Urinary bladder (tissue), 4 donors: ENCODE results near the gene KDM3B. TPM values are rescaled to one million over a fixed set of nuclear protein-coding genes. Genes with fewer than 3 reads are reported as not detected.

ENCODE experiments used
- DNase-seq: peaks from one replicate; pipeline ENCODE4 v3.0.0-alpha.2; 2015; ENCODE audit errors: extremely low spot score
- H3K27ac ChIP-seq: one replicate; pipeline ENCODE4 v1.5.1; 2013; ENCODE audit warnings: low read depth, mild to moderate bottlenecking, moderate library complexity
- H3K36me3 ChIP-seq: one replicate; pipeline ENCODE4 v1.6.1; 2013; ENCODE audit warnings: mild to moderate bottlenecking, moderate library complexity; ENCODE audit not compliant: insufficient read depth
- H3K4me1 ChIP-seq: one replicate; pipeline ENCODE4 v1.6.1; 2013; ENCODE audit warnings: mild to moderate bottlenecking, moderate library complexity; ENCODE audit not compliant: insufficient read depth
- H3K4me3 ChIP-seq: one replicate; pipeline ENCODE4 v1.5.1; 2013; ENCODE audit warnings: low read depth, low read length
- WGBS: extraction: QIAGEN DNeasy Blood & Tissue Kit; methylation state at CpG from one replicate; pipeline ENCODE4 v1.1.7; 2013; 5-methylcytosine and 5-hydroxymethylcytosine counted together
- polyA plus RNA-seq: library from polyadenylated mRNA; stranded (reverse); fragments of 200-250 nt; gene quantifications from one replicate; pipeline ENCODE4 v1.2.3, GENCODE V29; 2013
- total RNA-seq: library from RNA; depleted of rRNA; stranded (reverse); fragments of >200 nt; gene quantifications from one replicate; pipeline ENCODE4 v1.2.3, GENCODE V29; 2014
- donor health status: healthy with polysubstance abuse.
- donor health status: healthy.

KDM3B gene
- total and polyA plus RNA-seq, 2 donors = 36.2 to 68.7 TPM

- Histone ChIP-seq H3K4me3 (peak overlapping the region; percentile 85), H3K36me3 (no peaks in the 10 kb centered on the region), H3K4me1 (no peaks in the 10 kb centered on the region), H3K27ac (peak overlapping the region; percentile 98)
- no peak for DNase-seq
- under 1% methylated on average over 22 of the region's 22 CpGs for WGBS
These were observed 13.9 kb upstream of the KDM3B start for GRCh38 chr5:138338411-138339090.

- Histone ChIP-seq H3K4me3 (peak overlapping the region; percentile 85), H3K4me1 (no peaks in the 10 kb centered on the region), H3K36me3 (no peaks in the 10 kb centered on the region), H3K27ac (no peak overlapping the region)
- WGBS = 8% methylated on average over 7 of the region's 7 CpGs
- DNase-seq = no peak
These were observed 13.4 kb upstream of the KDM3B start for GRCh38 chr5:138339091-138339456.

- Histone ChIP-seq H3K36me3 (no peaks in the 10 kb centered on the region), H3K4me3 (peak overlapping the region; percentile 85), H3K27ac (no peak overlapping the region), H3K4me1 (no peaks in the 10 kb centered on the region)
- DNase-seq = no peak
- WGBS = 38% methylated on average over 2 of the region's 2 CpGs
These were observed 13.0 kb upstream of the KDM3B start for GRCh38 chr5:138339464-138339863.

GRCh38 chr5:138340008-138340407 lies 12.5 kb upstream of the KDM3B start:
- H3K36me3 ChIP-seq = no peaks in the 10 kb centered on the region
- WGBS = 87% methylated on average over 3 of the region's 3 CpGs
- no peak for DNase-seq
- no peak overlapping the region for H3K27ac ChIP-seq
- no peak overlapping the region for H3K4me3 ChIP-seq
- no peaks in the 10 kb centered on the region for H3K4me1 ChIP-seq

GRCh38 chr5:138344887-138345622 lies 7.4 kb upstream of the KDM3B start:
- H3K36me3 ChIP-seq = peaks cover 2% of the 10 kb centered on the region
- 96% methylated on average over 32 of the region's 32 CpGs for WGBS
- no peaks in the 10 kb centered on the region for H3K4me1 ChIP-seq
- no peak overlapping the region for H3K27ac ChIP-seq
- DNase-seq = no peak
- H3K4me3 ChIP-seq = no peak overlapping the region

- Histone ChIP-seq H3K4me3 (no peak overlapping the region), H3K4me1 (no peaks in the 10 kb centered on the region), H3K36me3 (peaks cover 2% of the 10 kb centered on the region), H3K27ac (no peak overlapping the region)
- WGBS = 91% methylated on average over 14 of the region's 14 CpGs
- DNase-seq = no peak
These were observed 5.6 kb upstream of the KDM3B start for GRCh38 chr5:138346889-138347288.

- peaks cover 2% of the 10 kb centered on the region for H3K36me3 ChIP-seq
- H3K4me1 ChIP-seq = peaks cover 2% of the 10 kb centered on the region
- 78% methylated on average over 1 of the region's 1 CpG for WGBS
- DNase-seq = no peak
- no peak overlapping the region for H3K27ac ChIP-seq
- no peak overlapping the region for H3K4me3 ChIP-seq
These were observed 2.5 kb upstream of the KDM3B start for GRCh38 chr5:138349852-138350562.

GRCh38 chr5:138350563-138350890 lies 2.0 kb upstream of the KDM3B start:
- Histone ChIP-seq H3K36me3 (peaks cover 2% of the 10 kb centered on the region), H3K4me1 (peaks cover 2% of the 10 kb centered on the region), H3K27ac (no peak overlapping the region), H3K4me3 (no peak overlapping the region)
- DNase-seq = no peak

- Histone ChIP-seq H3K4me3 (no peak overlapping the region), H3K36me3 (peaks cover 2% of the 10 kb centered on the region), H3K27ac (no peak overlapping the region), H3K4me1 (peaks cover 2% of the 10 kb centered on the region)
- WGBS = 82% methylated on average over 1 of the region's 1 CpG
- no peak for DNase-seq
These were observed 1.4 kb upstream of the KDM3B start for GRCh38 chr5:138351056-138351455.

GRCh38 chr5:138351517-138351916 lies 968 bp upstream of the KDM3B start:
- DNase-seq = no peak
- Histone ChIP-seq H3K4me3 (no peak overlapping the region), H3K27ac (no peak overlapping the region), H3K4me1 (peaks cover 2% of the 10 kb centered on the region), H3K36me3 (peaks cover 2% of the 10 kb centered on the region)

GRCh38 chr5:138352722-138353559 lies 456 bp downstream of the KDM3B start:
- DNase-seq = no peak
- under 1% methylated on average over 87 of the region's 88 CpGs for WGBS
- H3K4me3 ChIP-seq = peak overlapping the region; percentile 99
- H3K36me3 ChIP-seq = no peaks in the 10 kb centered on the region
- peak overlapping the region; percentile 100 for H3K27ac ChIP-seq
- peaks cover 2% of the 10 kb centered on the region for H3K4me1 ChIP-seq

GRCh38 chr5:138353560-138354080 lies 1.1 kb downstream of the KDM3B start:
- H3K4me3 ChIP-seq = peak overlapping the region; percentile 99
- DNase-seq = no peak
- no peaks in the 10 kb centered on the region for H3K36me3 ChIP-seq
- WGBS = under 1% methylated on average over 11 of the region's 11 CpGs
- H3K4me1 ChIP-seq = peaks cover 2% of the 10 kb centered on the region
- peak overlapping the region; percentile 100 for H3K27ac ChIP-seq

GRCh38 chr5:138354387-138354786 lies 1.9 kb downstream of the KDM3B start:
- no peaks in the 10 kb centered on the region for H3K36me3 ChIP-seq
- 11% methylated on average over 5 of the region's 5 CpGs for WGBS
- H3K4me1 ChIP-seq = peaks cover 2% of the 10 kb centered on the region
- DNase-seq = no peak
- peak overlapping the region; percentile 40 for H3K27ac ChIP-seq
- peak overlapping the region; percentile 99 for H3K4me3 ChIP-seq
